Vagina (tissue), 2 donors: ENCODE results near the gene MAPKAPK5.

Source experiments
- POLR2A ChIP-seq, 2 donors: fragments of 450-650 bp; IDR thresholded peaks; one replicate each; pipeline ENCODE4 v1.6.1; 2017; ENCODE audit warnings: antibody characterized with exemption in 2 of 2, mild to moderate bottlenecking in 2 of 2, moderate library complexity in 2 of 2
- POLR2AphosphoS5 ChIP-seq, 2 donors: sonication (generic); formaldehyde crosslinking; IDR thresholded peaks; one replicate each; pipeline ENCODE4 v1.9.0; 2017; ENCODE audit warnings: antibody characterized with exemption in 2 of 2, mild to moderate bottlenecking in 2 of 2, low read depth in 1 of 2; ENCODE audit not compliant: insufficient read depth in 1 of 2
- TF ChIP-seq, protein P1 (sequence below), 3 experiments: fragments of 450-650 bp in 2 of 3; fragments of 200-600 bp in 1 of 3; sonication (generic) in 1 of 3; IDR thresholded peaks; one replicate each; pipeline ENCODE4 v1.5.1; 2017 to 2019; ENCODE audit warnings: antibody characterized with exemption in 3 of 3, mild to moderate bottlenecking in 2 of 3, moderate library complexity in 2 of 3

DNA sequence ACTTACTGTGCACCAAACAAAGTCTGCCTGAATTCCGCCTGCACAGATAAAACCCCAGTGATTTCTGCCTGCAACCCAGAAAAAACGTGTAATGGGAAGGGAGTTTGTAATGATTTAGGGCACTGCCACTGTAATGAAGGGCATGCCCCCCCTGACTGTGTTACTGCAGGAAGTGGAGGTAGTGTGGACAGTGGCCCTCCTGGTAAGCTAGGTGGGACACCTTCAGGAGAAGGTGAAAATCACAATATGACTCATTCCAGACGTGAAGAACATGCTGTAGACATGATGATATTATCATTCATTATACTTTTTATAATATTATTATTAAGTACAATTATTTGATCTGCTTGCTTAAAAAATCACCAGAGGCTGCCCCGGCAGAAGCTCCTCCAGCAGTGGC, 59.2 kb downstream of the MAPKAPK5 start:
- TF ChIP-seq POLR2A (IDR thresholded peaks at IDR 0.05) (no peak), POLR2AphosphoS5 (IDR thresholded peaks at IDR 0.05; ENCODE audit: insufficient read depth in 1 of 2, low read depth in 1 of 2) (no peak)
- TF ChIP-seq, protein P1, sequence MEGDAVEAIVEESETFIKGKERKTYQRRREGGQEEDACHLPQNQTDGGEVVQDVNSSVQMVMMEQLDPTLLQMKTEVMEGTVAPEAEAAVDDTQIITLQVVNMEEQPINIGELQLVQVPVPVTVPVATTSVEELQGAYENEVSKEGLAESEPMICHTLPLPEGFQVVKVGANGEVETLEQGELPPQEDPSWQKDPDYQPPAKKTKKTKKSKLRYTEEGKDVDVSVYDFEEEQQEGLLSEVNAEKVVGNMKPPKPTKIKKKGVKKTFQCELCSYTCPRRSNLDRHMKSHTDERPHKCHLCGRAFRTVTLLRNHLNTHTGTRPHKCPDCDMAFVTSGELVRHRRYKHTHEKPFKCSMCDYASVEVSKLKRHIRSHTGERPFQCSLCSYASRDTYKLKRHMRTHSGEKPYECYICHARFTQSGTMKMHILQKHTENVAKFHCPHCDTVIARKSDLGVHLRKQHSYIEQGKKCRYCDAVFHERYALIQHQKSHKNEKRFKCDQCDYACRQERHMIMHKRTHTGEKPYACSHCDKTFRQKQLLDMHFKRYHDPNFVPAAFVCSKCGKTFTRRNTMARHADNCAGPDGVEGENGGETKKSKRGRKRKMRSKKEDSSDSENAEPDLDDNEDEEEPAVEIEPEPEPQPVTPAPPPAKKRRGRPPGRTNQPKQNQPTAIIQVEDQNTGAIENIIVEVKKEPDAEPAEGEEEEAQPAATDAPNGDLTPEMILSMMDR (IDR thresholded peaks at IDR 0.05), result no peak
